Liver (tissue), 9 donors: ENCODE measurements around the gene LAPTM4A. TPM values are rescaled to one million over a fixed set of nuclear protein-coding genes. Genes with fewer than 3 reads are reported as not detected.
A peak's percentile ranks its signal among the peaks of the same experiment; 100 is the strongest.
"Not testable (repeated sequence)": the region's sequence is repeated elsewhere in the genome, so short reads cannot be mapped to it uniquely, and the experiment has no call there.

ENCODE experiments used
- DNase-seq: peaks from one replicate; pipeline ENCODE4 v3.0.0-alpha.2; 2017; ENCODE audit warnings: low spot score
- H3K27ac ChIP-seq, 2 donors: one replicate each; pipeline ENCODE4 v1.7.0; 2013; ENCODE audit warnings: inconsistent platforms in 2 of 2, low read length in 2 of 2, control low read depth in 1 of 2, low read depth in 1 of 2, mild to moderate bottlenecking in 1 of 2
- H3K27me3 ChIP-seq, 4 donors: one replicate each; pipeline versions ENCODE4 v1.6.1 to v1.7.0; 2013; ENCODE audit warnings: low read length in 3 of 4, inconsistent platforms in 1 of 4, mild to moderate bottlenecking in 1 of 4, moderate library complexity in 1 of 4; ENCODE audit not compliant: control insufficient read depth in 4 of 4, insufficient read depth in 4 of 4
- H3K36me3 ChIP-seq, 4 donors: one replicate each; pipeline versions ENCODE4 v1.6.1 to v1.7.0; 2013; ENCODE audit warnings: low read length in 3 of 4, mild to moderate bottlenecking in 3 of 4, low read depth in 1 of 4, moderate library complexity in 1 of 4; ENCODE audit not compliant: control insufficient read depth in 4 of 4, insufficient read depth in 3 of 4
- H3K4me1 ChIP-seq, 4 donors: one replicate each; pipeline versions ENCODE4 v1.6.1 to v1.7.0; 2013; ENCODE audit warnings: low read length in 3 of 4, mild to moderate bottlenecking in 3 of 4, moderate library complexity in 1 of 4; ENCODE audit not compliant: control insufficient read depth in 4 of 4, insufficient read depth in 4 of 4
- H3K4me3 ChIP-seq, 3 donors: one replicate each; pipeline versions ENCODE4 v1.6.1 to v1.7.0; 2013; ENCODE audit warnings: low read length in 3 of 3, control low read depth in 1 of 3, low read depth in 1 of 3, mild to moderate bottlenecking in 1 of 3
- H3K9ac ChIP-seq, 2 donors: one replicate each; pipeline ENCODE4 v1.7.0; 2013; ENCODE audit warnings: low read length in 2 of 2, mild to moderate bottlenecking in 2 of 2, moderate library complexity in 2 of 2, control low read depth in 1 of 2, low read depth in 1 of 2
- H3K9me3 ChIP-seq, 4 donors: one replicate each; pipeline versions ENCODE4 v1.6.1 to v1.7.0; 2013; ENCODE audit warnings: low read length in 3 of 4; ENCODE audit not compliant: control insufficient read depth in 4 of 4
- EGR1 ChIP-seq, 2 donors: IDR thresholded peaks; 2 replicates each; pipeline ENCODE4 v1.6.1; 2016 to 2018; ENCODE audit warnings: antibody characterized with exemption in 2 of 2, low read depth in 2 of 2
- FOXA1 ChIP-seq: IDR thresholded peaks from 2 replicates; pipeline ENCODE4 v1.6.1; 2016; ENCODE audit warnings: antibody characterized with exemption
- FOXA2 ChIP-seq: IDR thresholded peaks from 2 replicates; pipeline ENCODE4 v1.6.1; 2016; ENCODE audit warnings: antibody characterized with exemption
- GABPA ChIP-seq, 2 donors: IDR thresholded peaks in 1 of 2; conservative IDR thresholded peaks in 1 of 2; 2 replicates each; pipeline ENCODE4 v1.6.1; 2016; ENCODE audit warnings: antibody characterized with exemption in 2 of 2, mild to moderate bottlenecking in 1 of 2, moderate library complexity in 1 of 2
- HNF4A ChIP-seq, 2 donors: conservative IDR thresholded peaks; 2 replicates each; pipeline ENCODE4 v1.6.1; 2016; ENCODE audit warnings: antibody characterized with exemption in 2 of 2, mild to moderate bottlenecking in 2 of 2
- HNF4G ChIP-seq: IDR thresholded peaks from 2 replicates; pipeline ENCODE4 v1.6.1; 2016; ENCODE audit warnings: antibody characterized with exemption
- JUND ChIP-seq, 2 donors: IDR thresholded peaks; 2 replicates each; pipeline ENCODE4 v1.6.1; 2016; ENCODE audit warnings: antibody characterized with exemption in 2 of 2
- NR2F2 ChIP-seq: IDR thresholded peaks from 2 replicates; pipeline ENCODE4 v1.6.1; 2016; ENCODE audit warnings: antibody characterized with exemption
- RAD21 ChIP-seq, 2 donors: IDR thresholded peaks; 2 replicates each; pipeline ENCODE4 v1.6.1; 2016; ENCODE audit warnings: antibody characterized with exemption in 2 of 2, mild to moderate bottlenecking in 2 of 2
- RXRA ChIP-seq, 2 donors: IDR thresholded peaks; 2 replicates each; pipeline ENCODE4 v1.6.1; 2017 to 2018; ENCODE audit warnings: antibody characterized with exemption in 2 of 2, mild to moderate bottlenecking in 1 of 2
- TAF1 ChIP-seq: conservative IDR thresholded peaks from 2 replicates; pipeline ENCODE4 v1.6.1; 2016; ENCODE audit warnings: antibody characterized with exemption, mild to moderate bottlenecking
- YY1 ChIP-seq: IDR thresholded peaks from 2 replicates; pipeline ENCODE4 v1.6.1; 2016; ENCODE audit warnings: antibody characterized with exemption, mild to moderate bottlenecking
- WGBS: extraction: QIAGEN DNeasy Blood & Tissue Kit; methylation state at CpG from one replicate; pipeline ENCODE4 v1.1.7; 2013; 5-methylcytosine and 5-hydroxymethylcytosine counted together
- polyA plus RNA-seq, 2 donors: library from polyadenylated mRNA; stranded (reverse) in 1 of 2; unstranded in 1 of 2; fragments of 200-250 nt in 1 of 2; fragments of >200 nt in 1 of 2; fragmentation: Nextera tagmentation in 1 of 2; extraction: Ambion mirVana in 1 of 2; gene quantifications; one replicate each; pipeline versions ENCODE4 v1.2.1 to v1.2.3, GENCODE V29; 2013 to 2015
- total RNA-seq, 2 donors: library from RNA; depleted of rRNA; stranded (reverse); fragments of >200 nt; gene quantifications; one replicate each; pipeline ENCODE4 v1.2.3, GENCODE V29; 2014
- TF ChIP-seq, protein P1 (sequence below): IDR thresholded peaks from 2 replicates; pipeline ENCODE4 v1.6.1; 2016; ENCODE audit warnings: antibody characterized with exemption
- TF ChIP-seq, protein P2 (sequence below): IDR thresholded peaks from 2 replicates; pipeline ENCODE4 v1.6.1; 2016; ENCODE audit warnings: antibody characterized with exemption
- TF ChIP-seq, protein P3 (sequence below): IDR thresholded peaks from 2 replicates; pipeline ENCODE4 v1.6.1; 2016; ENCODE audit warnings: antibody characterized with exemption
- TF ChIP-seq, protein P4 (sequence below): fragments of 150-350 bp; IDR thresholded peaks from 2 replicates; pipeline ENCODE4 v1.5.1; 2017; ENCODE audit warnings: improper control_type of control experiment, low read depth, low read length; ENCODE audit not compliant: missing input control
- TF ChIP-seq, protein P5 (sequence below): IDR thresholded peaks from 2 replicates; pipeline ENCODE4 v1.6.1; 2016; ENCODE audit warnings: antibody characterized with exemption, mild to moderate bottlenecking
- donor health status: healthy.
- donor health status: healthy.
- donor health status: healthy.
- donor health status: healthy.
- donor health status: healthy.

Gene LAPTM4A
- total and polyA plus RNA-seq, 4 donors: 69.1 to 183 (median 122) TPM

DNA sequence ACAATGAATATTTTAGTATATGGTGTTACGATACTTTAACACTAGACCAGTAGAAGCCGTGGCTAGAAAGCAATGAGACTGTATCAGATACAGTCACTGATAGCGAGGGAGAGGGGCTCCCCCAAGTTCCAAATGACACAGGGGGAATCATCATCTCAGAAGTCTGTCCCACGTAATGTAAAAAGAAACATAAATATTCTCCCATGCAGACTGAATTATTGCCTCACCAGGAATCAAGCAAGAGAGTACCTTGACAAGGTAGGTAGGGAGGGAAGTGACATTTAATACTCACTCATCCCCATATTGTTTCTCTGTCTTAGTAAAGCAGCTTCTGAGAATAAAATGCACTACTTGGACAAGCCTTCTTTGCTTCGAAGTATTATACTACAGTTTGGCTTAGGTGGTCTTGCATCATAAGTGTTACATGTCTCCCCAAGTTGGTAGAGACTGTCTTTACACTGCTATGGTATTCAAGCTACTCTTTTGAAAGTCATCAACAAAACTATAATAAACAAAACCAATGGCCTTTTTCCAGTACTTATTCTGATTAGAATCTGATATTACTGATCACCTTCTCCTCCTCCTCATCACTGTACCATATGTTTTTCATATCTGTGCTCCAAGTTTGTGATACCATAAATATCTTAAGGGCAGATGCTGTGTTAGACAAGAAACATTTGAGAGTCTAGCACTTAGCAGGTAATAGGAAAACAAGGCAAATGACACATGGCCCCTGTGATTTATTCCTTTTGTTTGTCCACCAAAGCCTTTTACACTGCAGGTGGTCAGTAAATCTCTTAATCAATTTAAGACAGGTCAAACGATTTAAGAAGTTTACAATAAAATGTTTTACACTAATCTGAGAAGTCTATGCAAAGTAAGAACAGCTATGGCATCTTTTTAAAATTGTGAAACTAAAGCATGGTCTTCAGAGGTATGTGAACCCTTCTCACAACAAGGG, 2.7 kb downstream of the LAPTM4A start:
- 68% methylated on average over 6 of the region's 6 CpGs for WGBS
- H3K4me3 ChIP-seq: peak overlapping the region in 2 of 3 donors; percentile 12 to 78
- peak overlapping the region in 1 of 2 donors; percentile 97 for H3K9ac ChIP-seq
- H3K27me3 ChIP-seq: no peaks in the 10 kb centered on the region
- peak overlapping the region in 1 of 2 donors; percentile 99 for H3K27ac ChIP-seq
- H3K36me3 ChIP-seq: peaks cover 0 to 3% (median 0%) of the 10 kb centered on the region in 4 donors
- TF ChIP-seq EGR1 (IDR thresholded peaks at IDR 0.05; ENCODE audit: low read depth in 2 of 2): no peak
- TF ChIP-seq HNF4A (conservative IDR thresholded peaks at IDR 0.05): no peak
- TF ChIP-seq YY1: no peak
- no peak for TF ChIP-seq GABPA (IDR thresholded peaks at IDR 0.05 in 1 of 2, conservative IDR thresholded peaks at IDR 0.05 in 1 of 2)
- TF ChIP-seq NR2F2: no peak
- TF ChIP-seq, protein P1, sequence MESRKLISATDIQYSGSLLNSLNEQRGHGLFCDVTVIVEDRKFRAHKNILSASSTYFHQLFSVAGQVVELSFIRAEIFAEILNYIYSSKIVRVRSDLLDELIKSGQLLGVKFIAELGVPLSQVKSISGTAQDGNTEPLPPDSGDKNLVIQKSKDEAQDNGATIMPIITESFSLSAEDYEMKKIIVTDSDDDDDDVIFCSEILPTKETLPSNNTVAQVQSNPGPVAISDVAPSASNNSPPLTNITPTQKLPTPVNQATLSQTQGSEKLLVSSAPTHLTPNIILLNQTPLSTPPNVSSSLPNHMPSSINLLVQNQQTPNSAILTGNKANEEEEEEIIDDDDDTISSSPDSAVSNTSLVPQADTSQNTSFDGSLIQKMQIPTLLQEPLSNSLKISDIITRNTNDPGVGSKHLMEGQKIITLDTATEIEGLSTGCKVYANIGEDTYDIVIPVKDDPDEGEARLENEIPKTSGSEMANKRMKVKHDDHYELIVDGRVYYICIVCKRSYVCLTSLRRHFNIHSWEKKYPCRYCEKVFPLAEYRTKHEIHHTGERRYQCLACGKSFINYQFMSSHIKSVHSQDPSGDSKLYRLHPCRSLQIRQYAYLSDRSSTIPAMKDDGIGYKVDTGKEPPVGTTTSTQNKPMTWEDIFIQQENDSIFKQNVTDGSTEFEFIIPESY: no peak
- TF ChIP-seq, protein P2, sequence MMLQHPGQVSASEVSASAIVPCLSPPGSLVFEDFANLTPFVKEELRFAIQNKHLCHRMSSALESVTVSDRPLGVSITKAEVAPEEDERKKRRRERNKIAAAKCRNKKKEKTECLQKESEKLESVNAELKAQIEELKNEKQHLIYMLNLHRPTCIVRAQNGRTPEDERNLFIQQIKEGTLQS: no peak
- no peak for TF ChIP-seq HNF4G
- TF ChIP-seq RXRA (IDR thresholded peaks at IDR 0.05): no peak
- TF ChIP-seq JUND (IDR thresholded peaks at IDR 0.05): no peak
- TF ChIP-seq RAD21 (IDR thresholded peaks at IDR 0.05): no peak
- TF ChIP-seq, protein P3, sequence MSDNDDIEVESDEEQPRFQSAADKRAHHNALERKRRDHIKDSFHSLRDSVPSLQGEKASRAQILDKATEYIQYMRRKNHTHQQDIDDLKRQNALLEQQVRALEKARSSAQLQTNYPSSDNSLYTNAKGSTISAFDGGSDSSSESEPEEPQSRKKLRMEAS: no peak
- no peak for TF ChIP-seq FOXA1
- TF ChIP-seq FOXA2: no peak
- no peak for TF ChIP-seq TAF1
- TF ChIP-seq, protein P4, sequence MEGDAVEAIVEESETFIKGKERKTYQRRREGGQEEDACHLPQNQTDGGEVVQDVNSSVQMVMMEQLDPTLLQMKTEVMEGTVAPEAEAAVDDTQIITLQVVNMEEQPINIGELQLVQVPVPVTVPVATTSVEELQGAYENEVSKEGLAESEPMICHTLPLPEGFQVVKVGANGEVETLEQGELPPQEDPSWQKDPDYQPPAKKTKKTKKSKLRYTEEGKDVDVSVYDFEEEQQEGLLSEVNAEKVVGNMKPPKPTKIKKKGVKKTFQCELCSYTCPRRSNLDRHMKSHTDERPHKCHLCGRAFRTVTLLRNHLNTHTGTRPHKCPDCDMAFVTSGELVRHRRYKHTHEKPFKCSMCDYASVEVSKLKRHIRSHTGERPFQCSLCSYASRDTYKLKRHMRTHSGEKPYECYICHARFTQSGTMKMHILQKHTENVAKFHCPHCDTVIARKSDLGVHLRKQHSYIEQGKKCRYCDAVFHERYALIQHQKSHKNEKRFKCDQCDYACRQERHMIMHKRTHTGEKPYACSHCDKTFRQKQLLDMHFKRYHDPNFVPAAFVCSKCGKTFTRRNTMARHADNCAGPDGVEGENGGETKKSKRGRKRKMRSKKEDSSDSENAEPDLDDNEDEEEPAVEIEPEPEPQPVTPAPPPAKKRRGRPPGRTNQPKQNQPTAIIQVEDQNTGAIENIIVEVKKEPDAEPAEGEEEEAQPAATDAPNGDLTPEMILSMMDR: no peak
- TF ChIP-seq, protein P5, sequence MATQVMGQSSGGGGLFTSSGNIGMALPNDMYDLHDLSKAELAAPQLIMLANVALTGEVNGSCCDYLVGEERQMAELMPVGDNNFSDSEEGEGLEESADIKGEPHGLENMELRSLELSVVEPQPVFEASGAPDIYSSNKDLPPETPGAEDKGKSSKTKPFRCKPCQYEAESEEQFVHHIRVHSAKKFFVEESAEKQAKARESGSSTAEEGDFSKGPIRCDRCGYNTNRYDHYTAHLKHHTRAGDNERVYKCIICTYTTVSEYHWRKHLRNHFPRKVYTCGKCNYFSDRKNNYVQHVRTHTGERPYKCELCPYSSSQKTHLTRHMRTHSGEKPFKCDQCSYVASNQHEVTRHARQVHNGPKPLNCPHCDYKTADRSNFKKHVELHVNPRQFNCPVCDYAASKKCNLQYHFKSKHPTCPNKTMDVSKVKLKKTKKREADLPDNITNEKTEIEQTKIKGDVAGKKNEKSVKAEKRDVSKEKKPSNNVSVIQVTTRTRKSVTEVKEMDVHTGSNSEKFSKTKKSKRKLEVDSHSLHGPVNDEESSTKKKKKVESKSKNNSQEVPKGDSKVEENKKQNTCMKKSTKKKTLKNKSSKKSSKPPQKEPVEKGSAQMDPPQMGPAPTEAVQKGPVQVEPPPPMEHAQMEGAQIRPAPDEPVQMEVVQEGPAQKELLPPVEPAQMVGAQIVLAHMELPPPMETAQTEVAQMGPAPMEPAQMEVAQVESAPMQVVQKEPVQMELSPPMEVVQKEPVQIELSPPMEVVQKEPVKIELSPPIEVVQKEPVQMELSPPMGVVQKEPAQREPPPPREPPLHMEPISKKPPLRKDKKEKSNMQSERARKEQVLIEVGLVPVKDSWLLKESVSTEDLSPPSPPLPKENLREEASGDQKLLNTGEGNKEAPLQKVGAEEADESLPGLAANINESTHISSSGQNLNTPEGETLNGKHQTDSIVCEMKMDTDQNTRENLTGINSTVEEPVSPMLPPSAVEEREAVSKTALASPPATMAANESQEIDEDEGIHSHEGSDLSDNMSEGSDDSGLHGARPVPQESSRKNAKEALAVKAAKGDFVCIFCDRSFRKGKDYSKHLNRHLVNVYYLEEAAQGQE: no peak
- no peak for DNase-seq
- H3K4me1 ChIP-seq: peaks cover 3 to 27% (median 21%) of the 10 kb centered on the region in 4 donors
- no peaks in the 10 kb centered on the region for H3K9me3 ChIP-seq

DNA sequence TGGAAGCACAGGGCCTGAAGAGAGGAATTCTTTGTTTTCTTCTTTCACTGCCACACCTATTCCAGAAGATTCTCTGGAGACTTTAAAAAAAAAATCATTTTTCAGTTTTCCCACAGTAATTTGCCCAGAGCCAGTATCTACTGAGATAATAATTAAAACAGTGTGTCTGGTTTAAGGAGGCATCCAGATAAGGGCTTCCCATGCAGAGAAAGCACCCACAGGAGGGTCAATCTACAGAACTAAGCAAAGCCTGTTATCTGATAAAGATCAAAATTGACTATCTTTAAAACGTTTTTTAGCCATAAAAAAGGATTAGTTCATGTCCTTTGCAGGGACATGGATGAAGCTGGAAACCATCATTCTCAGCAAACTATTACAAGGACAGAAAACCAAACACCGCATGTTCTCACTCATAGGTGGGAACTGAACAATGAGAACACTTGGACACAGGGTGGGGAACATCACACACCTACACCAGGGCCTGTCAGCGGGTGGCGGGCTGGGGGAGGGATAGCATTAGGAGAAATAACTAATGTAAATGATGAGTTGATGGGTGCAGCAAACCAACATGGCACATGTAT, 5.6 kb downstream of the LAPTM4A start:
- not testable (repeated sequence) for H3K27ac ChIP-seq, H3K9ac ChIP-seq, H3K36me3 ChIP-seq, H3K9me3 ChIP-seq, DNase-seq, H3K4me3 ChIP-seq, H3K27me3 ChIP-seq
- 72% methylated on average over 4 of the region's 4 CpGs for WGBS
- peaks cover 3 to 33% (median 19%) of the 10 kb centered on the region in 4 donors for H3K4me1 ChIP-seq
